ENCODE measurements around the gene HIBADH.
"Not testable (repeated sequence)": the region's sequence is repeated elsewhere in the genome, so short reads cannot be mapped to it uniquely, and the experiment has no call there.

Gene HIBADH

GRCh38 chr7:27593226-27593625, 69.5 kb downstream of the HIBADH start:
- DNase-seq, result no peak

DNA sequence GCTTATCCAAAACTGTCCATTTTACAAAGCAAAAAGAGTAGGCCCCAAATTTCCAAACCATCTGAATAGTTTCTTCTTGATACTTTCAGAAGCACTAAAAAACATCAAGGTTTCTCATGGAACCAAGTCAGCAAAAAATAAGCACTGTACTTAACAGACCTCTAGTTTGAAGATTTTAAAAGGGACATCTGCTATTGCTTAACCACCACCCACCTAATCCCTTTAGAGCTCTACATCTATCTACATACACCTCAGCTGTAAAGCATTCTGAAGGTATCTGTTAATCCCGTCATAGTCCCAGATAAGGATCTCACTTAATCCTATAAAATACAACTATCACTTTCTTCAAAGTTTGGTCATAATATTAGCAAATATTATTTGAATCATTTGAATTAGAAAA, 72.3 kb downstream of the HIBADH start:
- DNase-seq, result no peak

- DNase-seq, result no peak
These were observed 75.3 kb downstream of the HIBADH start for GRCh38 chr7:27587429-27587828.

DNA sequence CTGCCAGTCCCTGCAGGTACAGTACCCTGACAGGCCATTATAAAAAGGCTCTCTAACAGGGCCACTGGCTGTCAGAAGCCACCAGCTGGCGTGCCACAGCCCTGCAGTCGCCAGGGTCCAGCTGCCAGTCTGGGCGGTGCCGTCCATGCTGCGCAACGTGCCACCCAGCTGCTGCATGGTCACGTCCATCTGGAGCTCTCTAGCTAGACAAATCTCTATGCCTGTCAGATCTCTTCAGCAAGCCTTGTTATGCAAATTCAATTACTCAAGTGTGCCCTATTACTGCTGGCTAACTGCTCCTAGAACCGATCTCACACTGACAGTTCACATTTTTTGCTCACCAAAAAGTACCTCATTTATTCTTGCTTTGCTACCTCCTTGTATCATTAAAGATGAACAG, 75.9 kb downstream of the HIBADH start:
- DNase-seq, result peak; percentile 94

- no peak for DNase-seq
These were observed 76.8 kb downstream of the HIBADH start for GRCh38 chr7:27585781-27586447.

GRCh38 chr7:27581906-27582305, 80.8 kb downstream of the HIBADH start:
- DNase-seq, result no peak

GRCh38 chr7:27581119-27581518, 81.6 kb downstream of the HIBADH start:
- no peak for DNase-seq

DNA sequence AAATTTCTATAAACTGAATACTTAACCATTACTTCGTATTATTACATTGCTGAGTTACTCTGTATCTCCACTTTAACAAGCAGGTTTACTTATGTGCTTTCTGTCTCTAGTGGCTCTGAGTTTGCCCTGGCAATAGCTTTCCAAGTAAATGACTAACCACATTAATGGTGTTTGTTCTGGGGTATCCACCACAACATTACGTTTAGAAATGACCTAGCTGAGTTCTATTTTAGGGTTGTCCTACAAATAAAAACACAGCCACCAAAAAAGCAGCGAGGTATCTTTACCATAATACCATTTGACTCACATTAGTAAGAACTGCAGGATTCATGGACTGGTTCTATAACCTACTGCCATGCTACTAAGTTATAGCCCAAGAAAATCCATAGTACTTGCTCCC, 83.1 kb downstream of the HIBADH start:
- DNase-seq, result no peak

DNA sequence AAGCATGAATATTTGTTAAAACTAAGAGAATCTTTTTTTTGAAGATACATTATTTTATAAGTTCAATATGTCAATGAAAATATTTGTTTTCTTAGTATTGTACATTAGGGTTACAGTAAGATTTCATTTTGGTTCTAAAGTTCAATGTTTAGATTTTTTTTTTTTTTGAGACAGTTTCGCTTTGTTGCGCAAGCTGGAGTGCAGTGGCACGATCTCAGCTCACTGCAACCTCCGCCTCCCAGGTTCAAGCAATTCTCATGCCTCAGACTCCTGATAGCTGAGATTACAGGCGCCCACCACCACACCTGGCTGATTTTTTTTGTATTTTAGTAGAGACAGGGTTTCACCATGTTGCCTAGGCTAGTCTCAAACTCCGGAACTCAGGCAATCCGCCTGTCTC, 84.5 kb downstream of the HIBADH start:
- not testable (repeated sequence) for DNase-seq

DNA sequence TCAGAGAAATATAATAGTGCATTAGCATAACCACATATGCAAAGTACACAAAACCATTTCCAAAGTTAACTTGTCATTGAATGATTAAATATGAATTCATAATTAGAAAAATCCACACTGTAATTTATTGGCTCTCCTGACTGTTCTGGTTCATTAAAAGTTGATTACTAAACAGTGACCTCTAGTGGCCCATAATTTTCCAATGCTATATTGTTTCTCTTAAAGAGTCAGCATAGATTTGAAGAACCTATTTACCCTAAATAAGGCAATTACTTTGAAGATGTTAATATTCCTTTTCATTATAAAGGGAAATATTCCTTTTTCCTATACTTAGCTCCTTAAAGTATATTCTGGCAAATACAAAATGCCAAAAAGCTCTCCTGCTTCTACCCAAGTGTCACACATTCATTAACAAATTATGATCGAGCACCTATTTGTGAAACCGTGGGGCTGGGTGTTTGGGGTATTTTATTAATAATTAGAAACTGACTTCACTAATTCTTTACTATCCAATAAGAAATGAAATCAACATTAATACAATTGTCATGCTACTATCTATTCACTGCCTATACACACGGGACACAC, 86.2 kb downstream of the HIBADH start:
- DNase-seq, result peak; percentile 33

DNA sequence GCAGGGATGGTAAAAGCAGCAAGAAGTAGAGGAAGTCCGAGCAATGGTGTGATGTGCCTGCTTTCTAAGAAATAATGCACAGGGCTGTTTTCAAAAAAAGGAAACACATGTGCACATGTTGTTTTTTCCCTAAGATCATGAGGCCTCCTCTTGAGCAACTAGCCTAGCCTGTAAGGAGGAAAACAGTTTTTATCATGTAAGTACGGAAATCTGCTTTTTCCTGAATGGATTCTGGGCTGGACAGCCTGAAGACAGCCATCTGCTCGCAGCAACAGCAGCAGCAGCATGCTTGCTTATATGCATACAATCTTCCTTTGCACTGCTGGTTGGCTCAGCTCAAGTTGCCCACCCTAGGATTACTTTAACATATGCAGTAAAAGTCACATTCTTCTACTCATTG, 87.1 kb downstream of the HIBADH start:
- DNase-seq, result no peak

DNA sequence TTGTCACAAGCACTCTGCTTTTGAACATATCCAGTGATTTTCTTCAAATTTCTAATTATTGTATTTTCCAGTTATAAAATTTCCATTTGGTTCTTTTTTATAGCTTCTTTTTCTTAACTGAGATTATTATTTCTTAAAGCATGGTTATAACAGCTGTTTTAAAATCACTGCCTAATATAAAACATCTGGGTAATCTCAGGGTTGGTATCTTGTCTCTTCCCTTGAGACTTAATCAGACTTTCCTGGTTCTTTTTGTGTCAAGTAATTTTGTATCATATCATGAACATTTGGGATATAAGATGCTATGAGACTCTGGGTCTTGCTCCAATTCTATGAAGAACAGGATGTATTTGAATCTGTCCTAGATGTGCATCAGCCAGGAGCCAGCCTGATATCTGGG, 93.6 kb downstream of the HIBADH start:
- no peak for DNase-seq

DNA sequence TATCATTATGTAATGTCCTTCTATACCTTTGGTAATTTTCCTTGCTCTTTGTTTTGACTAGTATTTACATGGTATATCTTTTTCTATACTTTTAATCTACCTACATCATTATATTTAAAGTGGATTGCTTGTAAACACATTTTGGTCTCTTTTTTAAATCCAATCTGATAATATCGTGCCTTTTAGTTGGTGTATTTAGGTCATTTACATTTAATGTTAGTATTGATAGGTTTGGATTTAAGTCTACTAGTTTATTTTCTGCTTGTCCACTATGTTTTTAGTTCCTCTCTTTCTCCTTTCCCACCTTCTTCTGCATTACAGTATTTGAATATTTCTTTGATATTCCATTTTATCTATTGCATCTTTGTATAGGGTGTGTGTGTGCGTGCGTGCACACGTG, 95.4 kb downstream of the HIBADH start:
- no peak for DNase-seq

DNA sequence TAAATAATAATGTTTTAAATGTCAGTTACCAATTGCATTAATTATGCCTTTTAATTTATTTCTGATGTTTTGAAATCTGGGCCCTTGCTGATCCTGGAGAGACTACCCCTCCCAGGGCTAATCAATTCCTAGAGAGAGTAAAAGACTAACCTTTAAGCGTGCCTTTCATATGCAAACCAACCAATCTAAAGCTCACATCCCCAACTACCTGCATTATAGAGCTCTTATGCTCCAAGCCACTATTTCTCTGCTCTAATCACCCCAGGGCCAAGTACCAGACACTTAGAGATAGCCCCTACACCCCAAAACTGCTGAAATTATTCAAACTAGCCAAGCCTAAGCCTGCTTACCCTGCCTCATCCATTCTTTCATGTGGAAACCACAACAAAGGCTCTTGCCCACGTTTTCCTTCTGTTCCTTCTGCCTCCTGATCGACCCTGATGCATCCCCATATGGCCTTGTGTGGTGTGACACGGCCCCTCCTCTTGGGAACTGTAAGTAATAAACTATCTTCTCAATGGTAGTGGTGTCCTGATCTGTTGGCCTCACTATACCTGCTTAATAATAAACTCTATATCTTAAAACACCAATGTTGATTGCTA, 97.7 kb downstream of the HIBADH start:
- DNase-seq, result no peak

- DNase-seq, result no peak
These were observed 101.9 kb downstream of the HIBADH start for GRCh38 chr7:27560706-27561235.

DNA sequence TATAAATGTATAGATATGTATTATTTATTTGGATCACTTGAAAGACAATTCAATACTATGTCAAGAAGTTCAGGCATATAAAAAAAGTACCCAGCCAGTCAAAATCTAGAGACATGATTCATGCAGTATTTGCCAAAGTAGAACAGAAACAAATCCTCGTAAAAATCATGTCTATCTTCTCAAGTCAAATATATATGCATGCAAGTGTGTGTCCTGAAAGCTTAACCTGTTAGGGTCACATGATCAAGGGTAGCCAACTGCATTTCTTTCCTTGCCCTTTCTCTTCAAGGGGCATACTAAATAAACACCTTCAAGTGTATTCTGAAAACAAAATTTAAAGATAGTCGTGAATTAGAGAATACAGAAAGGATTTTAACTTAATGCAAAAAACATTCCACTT, 107.0 kb downstream of the HIBADH start:
- no peak for DNase-seq

GRCh38 chr7:27554826-27555225, 107.9 kb downstream of the HIBADH start:
- DNase-seq, result no peak

- no peak for DNase-seq
These were observed 109.4 kb downstream of the HIBADH start for GRCh38 chr7:27553273-27553672.

DNA sequence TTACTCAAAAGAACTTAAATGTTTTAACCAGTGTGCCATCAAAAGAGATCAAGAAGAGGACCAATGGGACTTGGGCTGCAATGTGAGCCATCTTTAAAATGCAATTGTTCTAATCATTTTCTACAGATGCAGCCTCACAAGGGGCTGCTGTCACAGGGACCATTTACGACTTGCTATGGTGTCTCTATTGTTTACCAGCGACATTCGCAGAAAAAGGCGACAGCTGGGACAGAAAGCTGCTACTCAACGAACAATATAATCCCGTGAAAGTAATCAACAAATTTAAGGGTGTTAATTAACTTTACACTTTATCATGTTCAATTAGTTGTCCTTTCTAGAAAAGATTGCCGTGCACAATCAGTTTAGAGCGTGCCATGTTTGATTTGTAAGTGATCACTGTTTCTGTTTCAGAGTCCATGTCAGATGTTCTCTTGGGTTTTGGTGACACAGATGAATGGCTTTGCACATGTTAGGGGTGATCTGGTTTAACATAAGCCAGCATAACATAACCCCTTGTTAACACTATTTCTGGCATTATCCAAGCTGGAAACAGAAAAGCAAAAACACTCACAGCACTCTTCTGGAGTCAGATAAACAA, 110.8 kb downstream of the HIBADH start:
- DNase-seq, result no peak

GRCh38 chr7:27549606-27550005, 113.1 kb downstream of the HIBADH start:
- no peak for DNase-seq

GRCh38 chr7:27548304-27548703, 114.4 kb downstream of the HIBADH start:
- no peak for DNase-seq

- no peak for DNase-seq
These were observed 115.3 kb downstream of the HIBADH start for GRCh38 chr7:27547401-27547800.

GRCh38 chr7:27546610-27547009, 116.1 kb downstream of the HIBADH start:
- DNase-seq, result no peak

GRCh38 chr7:27535795-27536194, 126.9 kb downstream of the HIBADH start:
- no peak for DNase-seq
